GM19099 (cell line): Measurements from ENCODE around the gene PRG2.

Experiments used
- POLR2A ChIP-seq: IDR thresholded peaks from 3 replicates; pipeline ENCODE4 v1.6.1; 2011; ENCODE audit warnings: low read depth; ENCODE audit not compliant: insufficient read length; ENCODE audit errors: extremely low read depth

PRG2 gene

GRCh38 chr11:57370251-57370650, 20.2 kb downstream of the PRG2 start:
- TF ChIP-seq POLR2A: no peak

- TF ChIP-seq POLR2A: no peak
Observed at GRCh38 chr11:57368845-57369232, 21.6 kb downstream of the PRG2 start.

GRCh38 chr11:57368106-57368844, 22.2 kb downstream of the PRG2 start:
- TF ChIP-seq POLR2A: no peak

- TF ChIP-seq POLR2A: no peak
Observed at GRCh38 chr11:57364851-57365660, 25.4 kb downstream of the PRG2 start.

GRCh38 chr11:57363131-57364080, 27.0 kb downstream of the PRG2 start:
- TF ChIP-seq POLR2A: no peak

- no peak for TF ChIP-seq POLR2A
Observed at GRCh38 chr11:57361926-57362325, 28.5 kb downstream of the PRG2 start.

- no peak for TF ChIP-seq POLR2A
Observed at GRCh38 chr11:57360991-57361390, 29.5 kb downstream of the PRG2 start.

- no peak for TF ChIP-seq POLR2A
Observed at GRCh38 chr11:57359896-57360690, 30.4 kb downstream of the PRG2 start.

GRCh38 chr11:57359396-57359795, 31.1 kb downstream of the PRG2 start:
- no peak for TF ChIP-seq POLR2A

- no peak for TF ChIP-seq POLR2A
Observed at GRCh38 chr11:57358991-57359390, 31.5 kb downstream of the PRG2 start.

GRCh38 chr11:57358543-57358961, 31.9 kb downstream of the PRG2 start:
- no peak for TF ChIP-seq POLR2A

GRCh38 chr11:57357856-57358255, 32.6 kb downstream of the PRG2 start:
- no peak for TF ChIP-seq POLR2A

- no peak for TF ChIP-seq POLR2A
Observed at GRCh38 chr11:57357310-57357709, 33.1 kb downstream of the PRG2 start.

GRCh38 chr11:57356268-57356667, 34.2 kb downstream of the PRG2 start:
- no peak for TF ChIP-seq POLR2A
